ENCODE data around the gene ZBP1.

ZBP1 gene

DNA sequence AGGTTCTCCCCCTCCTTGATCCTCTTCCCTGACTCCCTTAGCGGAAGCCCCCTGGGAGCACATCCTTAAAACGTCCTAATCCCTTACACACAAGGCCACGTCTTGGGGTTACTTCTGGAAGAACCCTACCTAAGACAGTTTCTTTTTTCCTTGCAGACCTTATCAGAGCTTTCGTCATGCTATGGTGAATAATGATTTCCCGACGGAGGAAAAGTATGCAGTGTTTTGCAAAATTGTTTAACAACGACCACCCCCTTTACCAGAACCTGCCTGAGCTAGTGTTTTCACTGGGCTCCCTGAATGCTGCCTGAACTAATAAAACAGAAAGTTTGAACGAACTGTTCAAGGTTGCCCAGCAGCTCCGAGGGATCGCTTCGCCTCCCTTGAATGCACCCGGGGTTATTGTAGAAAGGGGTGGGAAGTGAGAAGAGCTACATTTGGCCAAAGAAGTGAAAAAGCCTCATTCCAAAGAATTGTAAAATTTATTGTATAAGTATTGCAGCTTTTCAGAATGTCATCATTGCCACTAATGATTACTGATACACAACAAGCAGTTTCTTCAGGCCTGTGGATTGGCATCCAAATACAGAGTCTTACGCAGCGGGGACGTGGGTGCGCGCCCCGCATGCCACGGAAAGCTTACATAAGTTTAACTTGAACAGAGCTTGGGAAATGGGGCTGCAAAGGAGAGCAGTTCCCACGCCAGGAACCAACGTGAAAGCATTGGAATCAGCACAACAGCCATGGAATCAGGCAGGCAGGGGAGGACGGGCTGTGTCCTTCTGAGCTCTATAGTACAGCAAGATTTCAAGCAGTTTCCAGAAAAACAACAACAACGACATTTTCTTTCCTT lies 27.9 kb upstream of the ZBP1 start:
- H2AFZ ChIP-seq (ENCODE audit: low read depth), result no peak overlapping the region
- H3K9ac ChIP-seq, result no peak overlapping the region
- no peaks in the 10 kb centered on the region for H3K79me2 ChIP-seq (ENCODE audit: insufficient read depth, low read depth)
- TF ChIP-seq, protein P1, sequence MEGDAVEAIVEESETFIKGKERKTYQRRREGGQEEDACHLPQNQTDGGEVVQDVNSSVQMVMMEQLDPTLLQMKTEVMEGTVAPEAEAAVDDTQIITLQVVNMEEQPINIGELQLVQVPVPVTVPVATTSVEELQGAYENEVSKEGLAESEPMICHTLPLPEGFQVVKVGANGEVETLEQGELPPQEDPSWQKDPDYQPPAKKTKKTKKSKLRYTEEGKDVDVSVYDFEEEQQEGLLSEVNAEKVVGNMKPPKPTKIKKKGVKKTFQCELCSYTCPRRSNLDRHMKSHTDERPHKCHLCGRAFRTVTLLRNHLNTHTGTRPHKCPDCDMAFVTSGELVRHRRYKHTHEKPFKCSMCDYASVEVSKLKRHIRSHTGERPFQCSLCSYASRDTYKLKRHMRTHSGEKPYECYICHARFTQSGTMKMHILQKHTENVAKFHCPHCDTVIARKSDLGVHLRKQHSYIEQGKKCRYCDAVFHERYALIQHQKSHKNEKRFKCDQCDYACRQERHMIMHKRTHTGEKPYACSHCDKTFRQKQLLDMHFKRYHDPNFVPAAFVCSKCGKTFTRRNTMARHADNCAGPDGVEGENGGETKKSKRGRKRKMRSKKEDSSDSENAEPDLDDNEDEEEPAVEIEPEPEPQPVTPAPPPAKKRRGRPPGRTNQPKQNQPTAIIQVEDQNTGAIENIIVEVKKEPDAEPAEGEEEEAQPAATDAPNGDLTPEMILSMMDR (conservative IDR thresholded peaks at IDR 0.05; ENCODE audit: low read depth, low read length), result no peak
- no peak overlapping the region for H3K4me3 ChIP-seq (IDR thresholded peaks at IDR 0.05; ENCODE audit: insufficient read depth, low read depth, low read length)
- H3K4me1 ChIP-seq (ENCODE audit: low read depth, poor library complexity, severe bottlenecking), result no peaks in the 10 kb centered on the region
- no peaks in the 10 kb centered on the region for H3K36me3 ChIP-seq (ENCODE audit: insufficient read depth)
- H4K20me1 ChIP-seq (ENCODE audit: insufficient read depth), result no peaks in the 10 kb centered on the region
- H3K27me3 ChIP-seq (ENCODE audit: insufficient read depth, low read depth), result no peaks in the 10 kb centered on the region
- no peak overlapping the region for H3K4me2 ChIP-seq
- no peak overlapping the region for H3K27ac ChIP-seq

DNA sequence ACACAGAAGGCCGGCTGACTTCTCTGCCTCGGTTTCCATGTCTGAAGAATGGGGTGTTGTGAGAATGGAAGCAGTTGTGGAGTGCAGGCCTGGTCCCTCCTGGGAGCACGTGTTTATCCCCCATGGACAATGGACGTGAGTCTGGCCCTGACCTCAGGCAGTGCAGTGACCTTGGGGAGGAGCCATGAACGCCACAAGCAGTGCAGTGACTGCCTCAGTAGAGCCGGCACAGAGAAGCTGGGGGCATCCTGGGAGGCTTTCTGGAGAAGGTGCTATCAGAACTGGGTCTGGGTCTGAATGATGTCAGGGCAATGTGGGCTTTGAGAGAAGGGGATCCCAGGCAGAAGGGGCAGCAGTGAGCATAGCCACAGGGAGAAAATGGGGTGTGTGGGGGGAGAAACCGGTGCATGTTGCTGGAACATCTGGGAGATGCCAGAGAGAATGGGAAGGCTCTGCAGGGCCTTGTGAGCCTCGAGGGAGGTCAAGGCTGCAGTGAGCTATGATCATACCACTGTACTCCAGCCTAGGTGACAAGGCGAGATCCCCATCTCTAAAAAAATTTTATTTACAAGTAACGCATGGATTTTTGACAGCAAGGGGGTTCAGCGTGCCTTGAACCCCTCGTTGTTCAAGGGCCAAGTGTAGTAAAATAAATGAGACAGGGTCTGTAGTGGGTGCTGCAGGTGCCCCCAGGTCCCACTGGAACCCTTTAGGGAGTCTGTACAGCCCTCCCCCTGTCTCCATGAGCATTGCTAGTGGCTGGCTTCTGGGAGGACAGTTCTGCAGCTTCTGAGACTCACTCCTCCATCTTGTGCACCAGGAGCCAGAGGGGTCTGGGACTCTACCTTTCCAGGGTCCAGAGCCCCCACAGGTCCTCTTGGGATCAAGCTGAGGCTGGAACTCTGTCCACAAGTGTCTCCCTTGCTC lies 27.0 kb upstream of the ZBP1 start:
- no peaks in the 10 kb centered on the region for H3K36me3 ChIP-seq (ENCODE audit: insufficient read depth)
- H3K4me2 ChIP-seq, result no peak overlapping the region
- H3K79me2 ChIP-seq (ENCODE audit: insufficient read depth, low read depth), result no peaks in the 10 kb centered on the region
- TF ChIP-seq, protein P1 (conservative IDR thresholded peaks at IDR 0.05; ENCODE audit: low read depth, low read length), result no peak
- no peaks in the 10 kb centered on the region for H4K20me1 ChIP-seq (ENCODE audit: insufficient read depth)
- no peaks in the 10 kb centered on the region for H3K27me3 ChIP-seq (ENCODE audit: insufficient read depth, low read depth)
- no peaks in the 10 kb centered on the region for H3K4me1 ChIP-seq (ENCODE audit: low read depth, poor library complexity, severe bottlenecking)
- no peak overlapping the region for H3K27ac ChIP-seq
- no peak overlapping the region for H3K4me3 ChIP-seq (IDR thresholded peaks at IDR 0.05; ENCODE audit: insufficient read depth, low read depth, low read length)
- no peak overlapping the region for H3K9ac ChIP-seq
- H2AFZ ChIP-seq (ENCODE audit: low read depth), result no peak overlapping the region

DNA sequence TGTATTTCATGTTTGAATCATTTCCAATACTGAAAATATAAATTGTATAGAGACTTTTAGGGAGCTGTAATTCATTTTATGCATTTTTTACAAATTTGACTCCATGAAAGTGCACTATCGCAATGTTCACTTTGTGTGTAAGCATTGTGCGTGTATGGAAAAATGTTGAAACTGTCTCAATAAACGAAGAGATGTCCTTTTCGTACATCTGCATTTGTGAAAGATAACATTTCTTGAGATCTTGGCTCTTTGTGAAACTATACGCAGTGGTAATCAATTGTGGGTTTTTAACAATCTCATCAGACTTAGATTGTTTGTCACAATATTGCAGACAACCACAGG lies 18.6 kb upstream of the ZBP1 start:
- Histone ChIP-seq H4K20me1 (ENCODE audit: insufficient read depth) (no peaks in the 10 kb centered on the region), H3K4me3 (IDR thresholded peaks at IDR 0.05; ENCODE audit: insufficient read depth, low read depth, low read length) (no peak overlapping the region), H3K9ac (no peak overlapping the region), H3K27me3 (ENCODE audit: insufficient read depth, low read depth) (0 out of 2 replicates have a peak, but pooled peaks cover 4% of the 10 kb centered on the region), H3K27ac (no peak overlapping the region), H2AFZ (ENCODE audit: low read depth) (no peak overlapping the region), H3K79me2 (ENCODE audit: insufficient read depth, low read depth) (no peaks in the 10 kb centered on the region), H3K4me1 (ENCODE audit: low read depth, poor library complexity, severe bottlenecking) (peaks cover 11% of the 10 kb centered on the region), H3K36me3 (ENCODE audit: insufficient read depth) (no peaks in the 10 kb centered on the region), H3K4me2 (no peak overlapping the region)
- TF ChIP-seq, protein P1 (conservative IDR thresholded peaks at IDR 0.05; ENCODE audit: low read depth, low read length), result no peak

- Histone ChIP-seq H3K79me2 (ENCODE audit: insufficient read depth, low read depth) (no peaks in the 10 kb centered on the region), H4K20me1 (ENCODE audit: insufficient read depth) (no peaks in the 10 kb centered on the region), H3K27ac (no peak overlapping the region), H2AFZ (ENCODE audit: low read depth) (no peak overlapping the region), H3K36me3 (ENCODE audit: insufficient read depth) (no peaks in the 10 kb centered on the region), H3K9ac (no peak overlapping the region), H3K4me2 (no peak overlapping the region), H3K27me3 (ENCODE audit: insufficient read depth, low read depth) (0 out of 2 replicates have a peak, but pooled peaks cover 4% of the 10 kb centered on the region), H3K4me3 (IDR thresholded peaks at IDR 0.05; ENCODE audit: insufficient read depth, low read depth, low read length) (no peak overlapping the region), H3K4me1 (ENCODE audit: low read depth, poor library complexity, severe bottlenecking) (peaks cover 16% of the 10 kb centered on the region)
- TF ChIP-seq, protein P1 (conservative IDR thresholded peaks at IDR 0.05; ENCODE audit: low read depth, low read length), result no peak
Observed at GRCh38 chr20:57638173-57638894, 18.1 kb upstream of the ZBP1 start.
